Measurements from ENCODE around the gene SLC43A3.

DNA sequence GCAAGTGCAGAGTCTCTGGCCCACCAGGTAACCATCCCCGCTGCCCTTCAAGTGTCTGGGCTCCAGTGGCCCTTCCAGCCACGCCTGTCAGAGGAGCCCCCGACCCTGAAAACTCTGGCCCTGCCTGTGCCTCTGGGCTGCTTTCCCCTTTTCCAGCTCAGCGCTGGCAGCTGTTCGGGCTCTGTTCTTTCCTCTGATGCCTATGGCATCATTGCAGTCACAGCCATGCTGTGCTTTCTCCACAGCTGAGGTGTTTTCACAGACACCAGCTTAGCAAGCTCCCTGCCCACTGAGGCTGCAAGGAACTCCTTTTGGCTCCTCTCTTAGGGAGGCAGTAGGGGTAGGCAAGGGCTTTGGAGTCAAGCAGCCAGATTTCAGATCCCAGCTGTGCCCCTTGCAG is 67.5 kb downstream of the SLC43A3 start:
- TF ChIP-seq CTCF (IDR thresholded peaks at IDR 0.05; ENCODE audit: poor library complexity) (no peak), EZH2phosphoT487 (IDR thresholded peaks at IDR 0.05; ENCODE audit: low read depth, severe bottlenecking, unreplicated experiment) (no peak)

Measured in hepatocyte (in vitro differentiated cells).